ENCODE results near the gene SLC7A8. TPM values are rescaled to one million over a fixed set of nuclear protein-coding genes. Genes with fewer than 3 reads are reported as not detected.
"Not testable (repeated sequence)": the region's sequence is repeated elsewhere in the genome, so short reads cannot be mapped to it uniquely, and the experiment has no call there.

SLC7A8 gene
- total RNA-seq, 1 experiment from 2014 or later, result 77.9 TPM

GRCh38 chr14:23109769-23110168, 73.7 kb downstream of the SLC7A8 start:
- no CpG with 5 or more reads among the region's 1 CpG for WGBS (ENCODE audit: extremely low coverage, insufficient read length, low lambda C conversion rate)

DNA sequence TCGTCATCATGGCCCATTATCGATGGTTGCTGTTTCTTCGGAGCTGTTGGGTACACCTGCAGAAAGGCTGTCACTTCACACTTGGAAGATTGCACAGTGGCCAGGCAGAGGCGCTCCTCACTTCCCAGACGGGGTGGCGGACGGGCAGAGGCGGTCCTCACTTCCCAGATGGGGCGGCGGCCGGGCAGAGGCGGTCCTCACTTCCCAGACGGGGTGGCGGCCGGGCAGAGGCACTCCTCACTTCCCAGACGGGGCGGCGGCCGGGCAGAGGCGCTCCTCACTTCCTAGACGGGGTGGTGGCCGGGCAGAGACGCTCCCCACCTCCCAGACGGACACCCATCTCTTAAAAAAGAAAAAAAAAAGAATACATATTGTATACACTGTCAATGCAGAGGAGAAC, 75.3 kb downstream of the SLC7A8 start:
- not testable (repeated sequence) for H3K27me3 ChIP-seq (ENCODE audit: insufficient read depth, low read length); H3K27ac ChIP-seq (ENCODE audit: insufficient read length, low read depth, low read length); H2BK120ac ChIP-seq (ENCODE audit: low read depth, low read length, poor library complexity, severe bottlenecking); H3K36me3 Mint-ChIP-seq (ENCODE audit: insufficient read depth in 1 of 3, low read depth in 3 of 3); H2AK5ac ChIP-seq (ENCODE audit: insufficient read length, low read length); H3K9me3 ChIP-seq (ENCODE audit: control insufficient read depth, low read depth, low read length); H4K20me1 ChIP-seq (ENCODE audit: control insufficient read depth, insufficient read depth, insufficient read length); H3T11ph ChIP-seq (ENCODE audit: low read length); H3K79me1 ChIP-seq (ENCODE audit: insufficient read depth, low read depth, low read length, poor library complexity, severe bottlenecking); H3K9ac ChIP-seq (ENCODE audit: extremely low read depth, insufficient read length, low read length); H3K27ac Mint-ChIP-seq; H3K9me3 Mint-ChIP-seq; H2BK15ac ChIP-seq (ENCODE audit: low read depth, low read length); H3K4ac ChIP-seq (ENCODE audit: low read depth, low read length); H3K23me2 ChIP-seq (ENCODE audit: insufficient read length, low read depth, low read length, poor library complexity, severe bottlenecking); H2BK20ac ChIP-seq (ENCODE audit: low read depth, low read length, poor library complexity, severe bottlenecking); H3K14ac ChIP-seq (ENCODE audit: insufficient read depth, low read length); H2BK5ac ChIP-seq (ENCODE audit: insufficient read length, low read length); H4K8ac ChIP-seq (replicated peaks; ENCODE audit: insufficient read length, low read depth, low read length); H3K18ac ChIP-seq (ENCODE audit: insufficient read length, low read depth, low read length); H2AFZ ChIP-seq (ENCODE audit: low read length); H3K23ac ChIP-seq (ENCODE audit: insufficient read length, low read depth, low read length); H3K4me2 ChIP-seq (ENCODE audit: insufficient read depth, insufficient read length, low read length); H2BK12ac ChIP-seq (ENCODE audit: insufficient read length, low read depth, low read length); H3K56ac ChIP-seq (ENCODE audit: insufficient read length, low read depth, low read length); H3K4me3 Mint-ChIP-seq; H4K5ac ChIP-seq (ENCODE audit: insufficient read length, low read depth, low read length); H3K4me1 ChIP-seq (ENCODE audit: insufficient read depth, low read length); H3K79me2 ChIP-seq (ENCODE audit: insufficient read depth, low read length); H4K91ac ChIP-seq (ENCODE audit: insufficient read length, low read depth, low read length)
- Mint-ChIP-seq H3K27me3 (ENCODE audit: low read depth) (peaks cover 20% of the 10 kb centered on the region), H3K4me1 (peaks cover 29 to 30% of the 10 kb centered on the region in 2 experiments)
- DNase-seq, result peak; percentile 71
- WGBS (ENCODE audit: extremely low coverage, insufficient read length, low lambda C conversion rate), result no CpG with 5 or more reads among the region's 24 CpGs

More at GRCh38 chr14:23109769-23110168, 73.7 kb downstream of the SLC7A8 start:
- Histone ChIP-seq H2BK120ac (ENCODE audit: low read depth, low read length, poor library complexity, severe bottlenecking) (no peak overlapping the region), H3K56ac (ENCODE audit: insufficient read length, low read depth, low read length) (no peak overlapping the region), H2AFZ (ENCODE audit: low read length) (no peak overlapping the region), H3K79me1 (ENCODE audit: insufficient read depth, low read depth, low read length, poor library complexity, severe bottlenecking) (no peaks in the 10 kb centered on the region), H4K91ac (ENCODE audit: insufficient read length, low read depth, low read length) (no peak overlapping the region), H4K8ac (replicated peaks; ENCODE audit: insufficient read length, low read depth, low read length) (no peak overlapping the region), H4K20me1 (ENCODE audit: control insufficient read depth, insufficient read depth, insufficient read length) (no peaks in the 10 kb centered on the region), H3K27ac (ENCODE audit: insufficient read length, low read depth, low read length) (no peak overlapping the region), H3K9ac (ENCODE audit: extremely low read depth, insufficient read length, low read length) (no peak overlapping the region), H3K4me1 (ENCODE audit: insufficient read depth, low read length) (peaks cover 2% of the 10 kb centered on the region; the same call in 1 of the 2 replicates), H2BK15ac (ENCODE audit: low read depth, low read length) (no peak overlapping the region), H3K23ac (ENCODE audit: insufficient read length, low read depth, low read length) (no peak overlapping the region), H3K79me2 (ENCODE audit: insufficient read depth, low read length) (no peaks in the 10 kb centered on the region), H3K9me3 (ENCODE audit: control insufficient read depth, low read depth, low read length) (no peaks in the 10 kb centered on the region), H3K23me2 (ENCODE audit: insufficient read length, low read depth, low read length, poor library complexity, severe bottlenecking) (no peaks in the 10 kb centered on the region), H2BK12ac (ENCODE audit: insufficient read length, low read depth, low read length) (no peak overlapping the region), H4K5ac (ENCODE audit: insufficient read length, low read depth, low read length) (no peak overlapping the region), H3K4me2 (ENCODE audit: insufficient read depth, insufficient read length, low read length) (no peak overlapping the region), H3T11ph (ENCODE audit: low read length) (no peak overlapping the region), H2BK20ac (ENCODE audit: low read depth, low read length, poor library complexity, severe bottlenecking) (no peak overlapping the region), H2BK5ac (ENCODE audit: insufficient read length, low read length) (no peak overlapping the region), H3K14ac (ENCODE audit: insufficient read depth, low read length) (no peak overlapping the region), H2AK5ac (ENCODE audit: insufficient read length, low read length) (no peak overlapping the region), H3K27me3 (ENCODE audit: insufficient read depth, low read length) (no peaks in the 10 kb centered on the region), H3K4ac (ENCODE audit: low read depth, low read length) (no peak overlapping the region), H3K18ac (ENCODE audit: insufficient read length, low read depth, low read length) (no peak overlapping the region)
- DNase-seq, result no peak
- TF ChIP-seq CTCF (conservative IDR thresholded peaks at IDR 0.05), result no peak
- Mint-ChIP-seq H3K27ac (no peak overlapping the region), H3K4me1 (peaks cover 33 to 34% of the 10 kb centered on the region in 2 experiments), H3K9me3 (peaks cover 8 to 9% of the 10 kb centered on the region in 2 experiments), H3K36me3 (ENCODE audit: insufficient read depth in 1 of 3, low read depth in 3 of 3) (peaks cover 0 to 3% (median 0%) of the 10 kb centered on the region in 3 experiments; a peak in 1 of 7 replicates), H3K4me3 (no peak overlapping the region), H3K27me3 (ENCODE audit: low read depth) (peaks cover 13% of the 10 kb centered on the region)

All from H9 (cell line).